ENCODE data around the gene LUZP4. TPM values are rescaled to one million over a fixed set of nuclear protein-coding genes. Genes with fewer than 3 reads are reported as not detected.

The LUZP4 gene
- total and polyA plus RNA-seq, 2 of the 8 experiments (the other 6 are each of a cell fraction or from before 2014, with no cell fraction given), result 0.17 TPM; not detected in 1

DNA sequence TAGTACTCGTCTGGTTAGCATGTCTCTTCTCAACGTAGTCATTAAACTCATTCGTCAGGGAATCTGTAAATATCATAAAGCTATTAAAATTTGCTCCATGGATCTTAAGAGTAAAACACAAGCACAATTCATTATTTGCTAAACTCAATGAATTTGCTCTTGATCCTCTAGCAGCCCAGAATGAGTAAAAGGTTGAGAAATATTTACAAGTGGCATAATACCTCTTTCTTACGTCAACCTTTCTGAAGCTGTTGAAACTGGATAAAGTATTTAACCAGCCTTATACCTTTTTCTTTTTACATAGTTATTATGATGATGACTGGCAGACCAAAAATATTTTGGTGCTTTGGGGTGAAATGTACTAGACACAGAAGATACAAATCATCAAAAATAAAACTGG lies 66.9 kb downstream of the LUZP4 start (continued):
- no peak for TF ChIP-seq MAFK (IDR thresholded peaks at IDR 0.05; ENCODE audit: low read depth, low read length)
- no peak for TF ChIP-seq SIX5 (IDR thresholded peaks at IDR 0.05; ENCODE audit: low read depth, low read length)

Other genes with a start within 250 kb of the LUZP4 start
- gene RBMXL3, start 100.3 kb upstream of the LUZP4 start, total RNA-seq (2021; fragmentation: NEBNext Ultra II Directional; extraction: Animal tissue kit (Norgen Biotek cat#: 25700)), result not detected in 2 replicates
- gene RBMXL3, start 100.3 kb upstream of the LUZP4 start, polyA plus RNA-seq (2011; rRNA removed), result not detected in 2 replicates
- 5.0 and 5.5 TPM in 2 replicates for gene LRCH2, start 55.6 kb upstream of the LUZP4 start, total RNA-seq (2021; fragmentation: NEBNext Ultra II Directional; extraction: Animal tissue kit (Norgen Biotek cat#: 25700))
- 0.88 and 1.5 TPM in 2 replicates for gene LRCH2, start 55.6 kb upstream of the LUZP4 start, polyA plus RNA-seq (2011; rRNA removed)